Peyer's patch (tissue), 4 donors: ENCODE results near the gene ACAP2.

ENCODE experiments used
- POLR2A ChIP-seq, 2 donors: fragments of 450-650 bp; IDR thresholded peaks; one replicate each; pipeline ENCODE4 v1.5.1; 2017; ENCODE audit warnings: antibody characterized with exemption in 2 of 2, mild to moderate bottlenecking in 2 of 2, moderate library complexity in 2 of 2
- TF ChIP-seq, protein P1 (sequence below), 6 experiments: fragments of 450-650 bp in 4 of 6; fragments of 200-600 bp in 2 of 6; sonication (generic) in 1 of 6; IDR thresholded peaks; one replicate each; pipeline ENCODE4 v1.5.1; 2017 to 2019; ENCODE audit warnings: antibody characterized with exemption in 6 of 6, mild to moderate bottlenecking in 3 of 6, moderate library complexity in 1 of 6

DNA sequence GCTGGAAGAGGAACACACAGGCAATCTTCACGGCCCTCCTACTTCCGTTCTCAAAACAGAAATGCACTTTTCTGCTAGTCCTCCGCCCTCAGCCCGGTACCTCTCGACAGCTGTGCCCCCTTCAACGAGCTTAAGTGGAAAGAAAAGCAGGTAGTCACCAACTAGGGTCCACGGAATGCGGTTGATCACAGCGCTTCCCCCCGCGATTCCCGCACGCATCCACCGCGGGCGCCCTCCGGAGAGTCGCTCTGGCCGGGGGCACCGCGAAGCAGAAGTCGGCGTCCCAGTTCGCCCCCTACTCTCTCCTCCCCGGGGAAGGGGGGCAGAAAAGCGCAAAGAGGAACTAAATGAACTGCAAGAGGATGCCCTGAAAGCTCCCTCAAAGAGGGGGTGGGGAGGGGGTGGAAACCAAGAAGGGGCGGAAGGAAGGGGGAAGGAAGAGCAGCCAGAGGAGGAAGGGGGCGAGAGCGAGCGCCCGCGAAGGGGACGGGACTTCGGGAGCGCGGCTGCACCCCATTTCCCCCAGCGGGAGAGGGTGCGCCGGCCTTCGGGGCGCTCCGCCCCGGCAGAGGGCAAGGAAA is 738 bp downstream of the ACAP2 start:
- TF ChIP-seq POLR2A (IDR thresholded peaks at IDR 0.05) = no peak
- TF ChIP-seq, protein P1, sequence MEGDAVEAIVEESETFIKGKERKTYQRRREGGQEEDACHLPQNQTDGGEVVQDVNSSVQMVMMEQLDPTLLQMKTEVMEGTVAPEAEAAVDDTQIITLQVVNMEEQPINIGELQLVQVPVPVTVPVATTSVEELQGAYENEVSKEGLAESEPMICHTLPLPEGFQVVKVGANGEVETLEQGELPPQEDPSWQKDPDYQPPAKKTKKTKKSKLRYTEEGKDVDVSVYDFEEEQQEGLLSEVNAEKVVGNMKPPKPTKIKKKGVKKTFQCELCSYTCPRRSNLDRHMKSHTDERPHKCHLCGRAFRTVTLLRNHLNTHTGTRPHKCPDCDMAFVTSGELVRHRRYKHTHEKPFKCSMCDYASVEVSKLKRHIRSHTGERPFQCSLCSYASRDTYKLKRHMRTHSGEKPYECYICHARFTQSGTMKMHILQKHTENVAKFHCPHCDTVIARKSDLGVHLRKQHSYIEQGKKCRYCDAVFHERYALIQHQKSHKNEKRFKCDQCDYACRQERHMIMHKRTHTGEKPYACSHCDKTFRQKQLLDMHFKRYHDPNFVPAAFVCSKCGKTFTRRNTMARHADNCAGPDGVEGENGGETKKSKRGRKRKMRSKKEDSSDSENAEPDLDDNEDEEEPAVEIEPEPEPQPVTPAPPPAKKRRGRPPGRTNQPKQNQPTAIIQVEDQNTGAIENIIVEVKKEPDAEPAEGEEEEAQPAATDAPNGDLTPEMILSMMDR (IDR thresholded peaks at IDR 0.05) = no peak
